ENCODE data around the gene PLA2G4D.

The PLA2G4D gene

DNA sequence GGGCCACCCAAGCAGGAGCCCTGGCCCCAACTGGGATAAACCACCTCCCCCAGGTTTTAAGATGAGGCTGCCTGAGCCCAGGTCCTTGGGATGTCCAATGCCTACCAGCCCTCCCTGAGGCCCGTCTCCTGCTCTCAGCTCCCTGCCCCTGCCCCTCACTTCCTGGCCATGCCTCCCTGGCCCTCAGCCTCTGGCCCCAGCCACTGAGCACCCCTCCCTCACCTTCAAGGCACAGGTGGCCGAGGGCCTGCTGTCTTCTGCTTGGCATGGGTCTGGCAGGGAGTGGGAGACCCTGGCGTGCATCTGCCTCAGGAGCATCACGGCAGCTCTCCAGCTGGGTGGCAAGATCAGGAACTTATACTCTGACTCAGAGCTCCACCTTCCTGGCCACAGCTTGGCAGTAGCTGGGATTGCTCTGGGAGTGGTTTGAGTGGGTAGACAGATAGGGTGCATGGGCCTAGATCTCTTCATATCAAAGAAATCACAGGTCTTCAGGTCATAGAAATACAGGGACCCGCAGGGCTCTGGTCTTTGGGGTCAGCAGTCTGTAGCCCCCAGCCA lies 73.6 kb downstream of the PLA2G4D start, which contains the start of gene PLA2G4E:
Gene PLA2G4E, minus strand, starts transcription at position 330 of the 561 bp plus-strand sequence. Its CDS starts 12 bp downstream, at position 318.
- TF ChIP-seq, protein P1, sequence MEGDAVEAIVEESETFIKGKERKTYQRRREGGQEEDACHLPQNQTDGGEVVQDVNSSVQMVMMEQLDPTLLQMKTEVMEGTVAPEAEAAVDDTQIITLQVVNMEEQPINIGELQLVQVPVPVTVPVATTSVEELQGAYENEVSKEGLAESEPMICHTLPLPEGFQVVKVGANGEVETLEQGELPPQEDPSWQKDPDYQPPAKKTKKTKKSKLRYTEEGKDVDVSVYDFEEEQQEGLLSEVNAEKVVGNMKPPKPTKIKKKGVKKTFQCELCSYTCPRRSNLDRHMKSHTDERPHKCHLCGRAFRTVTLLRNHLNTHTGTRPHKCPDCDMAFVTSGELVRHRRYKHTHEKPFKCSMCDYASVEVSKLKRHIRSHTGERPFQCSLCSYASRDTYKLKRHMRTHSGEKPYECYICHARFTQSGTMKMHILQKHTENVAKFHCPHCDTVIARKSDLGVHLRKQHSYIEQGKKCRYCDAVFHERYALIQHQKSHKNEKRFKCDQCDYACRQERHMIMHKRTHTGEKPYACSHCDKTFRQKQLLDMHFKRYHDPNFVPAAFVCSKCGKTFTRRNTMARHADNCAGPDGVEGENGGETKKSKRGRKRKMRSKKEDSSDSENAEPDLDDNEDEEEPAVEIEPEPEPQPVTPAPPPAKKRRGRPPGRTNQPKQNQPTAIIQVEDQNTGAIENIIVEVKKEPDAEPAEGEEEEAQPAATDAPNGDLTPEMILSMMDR (IDR thresholded peaks at IDR 0.05; ENCODE audit: control insufficient read depth, insufficient read depth, low read depth, low read length, missing control alignments): no peak
- DNase-seq (ENCODE audit: low read depth): no peak
- no peak within 1 kb of the TSS for H3K4me3 ChIP-seq (ENCODE audit: control insufficient read depth, low read depth, low read length)

DNA sequence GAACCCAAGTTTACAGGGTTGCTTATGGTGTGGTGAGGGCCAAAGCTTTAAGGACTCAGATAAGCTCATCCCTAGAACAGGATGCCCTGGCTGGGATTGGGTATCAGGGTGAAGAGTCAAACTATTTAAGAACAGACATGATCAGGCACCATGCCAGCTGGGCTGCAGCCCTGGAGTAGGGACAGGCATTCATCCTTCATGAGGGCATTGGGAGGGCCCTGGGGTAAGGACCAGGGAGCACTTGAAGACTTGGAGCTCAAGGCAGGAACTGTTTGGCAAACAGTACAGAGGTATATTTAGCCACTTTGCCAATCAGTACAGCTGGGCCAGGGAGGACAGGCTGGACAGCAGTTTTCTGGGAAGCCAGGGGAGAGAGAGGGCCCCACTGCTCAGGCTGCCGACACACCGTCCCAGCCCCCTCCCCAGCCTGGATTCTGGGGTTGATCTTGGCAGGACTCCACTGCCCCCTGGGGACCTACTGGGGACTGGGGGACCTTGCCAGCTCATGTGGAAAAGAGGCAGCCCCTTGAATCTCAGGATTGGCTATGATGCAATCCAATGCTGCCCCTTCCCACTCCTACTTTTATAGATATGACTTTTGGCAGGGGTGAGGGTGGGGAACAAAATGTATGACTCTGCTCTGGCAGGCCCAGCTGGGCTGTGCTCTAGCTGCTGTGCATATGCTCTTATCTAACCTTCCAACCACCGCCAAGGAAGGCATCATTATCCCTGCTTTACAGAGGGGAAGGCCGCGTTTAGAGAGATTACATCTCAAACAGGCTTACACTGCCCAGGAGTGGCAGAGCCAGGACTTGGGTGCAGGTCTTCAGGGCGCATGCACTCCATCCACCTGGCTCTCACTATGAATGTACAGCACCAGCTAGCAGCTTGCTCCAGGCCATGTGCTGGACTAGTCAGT lies 75.8 kb downstream of the PLA2G4D start:
- TF ChIP-seq, protein P1 (IDR thresholded peaks at IDR 0.05; ENCODE audit: control insufficient read depth, insufficient read depth, low read depth, low read length, missing control alignments): no peak
- no peak for DNase-seq (ENCODE audit: low read depth)
- no peak overlapping the region for H3K4me3 ChIP-seq (ENCODE audit: control insufficient read depth, low read depth, low read length)
